Nasal cavity respiratory epithelium epithelial cell of viscerocranial mucosa (primary cell): ENCODE data around the gene CABYR. TPM values are rescaled to one million over a fixed set of nuclear protein-coding genes. Genes with fewer than 3 reads are reported as not detected.

Experiments
- total RNA-seq: library from RNA; depleted of rRNA; stranded (reverse); fragments of >200 nt; gene quantifications from 2 replicates; pipeline ENCODE4 v1.2.3, GENCODE V29; 2014

CABYR gene
- 1.4 and 2.7 TPM in 2 replicates for total RNA-seq

GRCh38 chr18:24138789-24139616 is at the start of gene CABYR:
Gene CABYR (plus strand): TSS chr18:24139062. CDS start chr18:24143115, 4,053 bp downstream.

Other genes with a start within 250 kb of the CABYR start
- 19.1 and 21.5 TPM in 2 replicates for gene TTC39C, start 124.3 kb upstream of the CABYR start, total RNA-seq